ENCODE measurements around the gene SERINC5.
"Not testable (repeated sequence)": the region's sequence is repeated elsewhere in the genome, so short reads cannot be mapped to it uniquely, and the experiment has no call there.

SERINC5 gene

DNA sequence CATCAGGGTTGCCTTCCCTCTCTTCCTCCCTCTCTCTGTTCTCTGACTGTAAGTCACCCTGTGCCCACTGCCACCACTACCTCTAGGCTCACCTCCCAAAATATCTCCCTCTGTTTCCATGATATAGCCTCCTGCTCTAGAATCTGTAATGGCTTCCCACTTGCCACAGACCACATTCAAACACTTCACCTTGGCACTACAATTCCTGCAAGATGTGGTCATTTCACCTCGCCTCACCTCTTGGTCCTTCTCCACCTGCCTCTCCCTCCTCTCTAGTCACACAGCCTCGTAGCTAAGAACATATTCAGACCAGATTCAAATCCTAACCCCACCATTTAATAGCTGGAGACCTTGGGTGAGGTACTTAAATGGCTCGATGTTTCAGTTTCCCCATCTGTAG lies 56.9 kb downstream of the SERINC5 start:
- no peak for DNase-seq (ENCODE audit: low read depth in 1 of 2, low spot score in 1 of 2)

- no peak for DNase-seq (ENCODE audit: low read depth in 1 of 2, low spot score in 1 of 2)
Measured at GRCh38 chr5:80198399-80198798, 57.4 kb downstream of the SERINC5 start.

DNA sequence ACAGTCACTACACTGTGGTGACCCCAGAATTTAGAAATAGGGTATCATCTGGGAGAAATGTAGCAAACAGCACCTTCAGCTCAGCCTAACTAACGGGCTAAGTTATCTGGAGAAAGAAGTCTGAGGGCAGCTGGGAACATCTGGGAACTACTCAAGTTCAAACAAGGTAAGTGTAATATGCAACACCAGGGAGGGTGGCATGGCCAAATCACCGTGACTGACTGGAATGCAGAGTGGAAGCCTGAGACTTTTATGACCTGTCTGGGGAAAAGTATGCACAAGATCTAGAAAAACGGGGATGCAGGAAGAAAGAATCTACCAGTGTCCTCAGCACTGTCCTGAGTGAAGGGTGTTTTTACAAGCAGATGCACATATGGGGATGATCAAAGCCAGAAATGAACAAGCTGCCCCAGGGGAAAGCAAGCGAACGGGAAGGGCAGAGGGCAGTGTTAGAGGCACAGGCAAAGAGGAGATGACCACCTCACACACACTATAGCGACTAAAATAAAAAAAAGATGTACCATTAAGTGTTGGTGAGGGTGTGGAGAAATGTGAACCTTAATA lies 59.9 kb downstream of the SERINC5 start:
- no peak for DNase-seq (ENCODE audit: low read depth in 1 of 2, low spot score in 1 of 2)

GRCh38 chr5:80194468-80194867 lies 61.4 kb downstream of the SERINC5 start:
- no peak for DNase-seq (ENCODE audit: low read depth in 1 of 2, low spot score in 1 of 2)

DNA sequence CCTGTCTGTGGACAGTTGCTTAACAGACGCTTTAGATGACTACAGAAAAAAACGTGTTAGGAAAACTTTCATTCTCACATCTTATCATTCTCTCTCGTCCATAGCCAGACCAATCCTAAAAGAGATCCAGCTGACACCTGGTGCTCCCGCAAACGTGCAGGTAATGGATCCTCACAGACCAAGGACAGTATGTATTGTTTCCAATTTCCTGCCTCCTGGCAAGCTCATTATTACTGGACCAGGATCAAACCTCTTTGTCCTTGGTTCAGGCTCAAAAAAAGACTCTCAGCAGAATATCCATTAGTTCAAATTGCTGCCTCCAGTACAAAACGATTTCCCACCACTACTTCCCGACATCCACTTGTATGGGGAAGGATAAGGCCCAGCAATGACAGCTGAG lies 62.4 kb downstream of the SERINC5 start:
- no peak for DNase-seq (ENCODE audit: low read depth in 1 of 2, low spot score in 1 of 2)

GRCh38 chr5:80192507-80193241 lies 63.2 kb downstream of the SERINC5 start:
- no peak for DNase-seq (ENCODE audit: low read depth in 1 of 2, low spot score in 1 of 2)

DNA sequence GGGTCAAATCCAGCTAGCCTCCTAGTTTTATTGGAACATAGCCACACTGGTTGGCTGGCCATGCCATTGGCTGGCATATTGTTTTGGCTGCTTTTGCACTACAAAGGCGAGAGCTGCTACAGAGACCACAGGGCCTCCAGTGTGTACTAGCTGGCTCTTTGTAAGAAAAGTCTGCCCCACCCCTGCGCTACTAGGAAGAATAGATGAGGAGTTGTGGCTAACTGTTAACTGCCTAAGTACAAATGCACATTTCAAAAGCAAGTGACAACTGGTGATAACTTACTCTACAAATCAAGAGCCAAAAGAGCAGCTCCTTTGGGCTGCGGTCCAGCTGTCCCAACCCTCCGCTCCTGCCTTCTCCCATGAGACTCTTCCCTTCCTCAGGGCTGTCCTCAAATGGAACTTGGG lies 63.9 kb downstream of the SERINC5 start:
- no peak for DNase-seq (ENCODE audit: low read depth in 1 of 2, low spot score in 1 of 2)

GRCh38 chr5:80191397-80191796 lies 64.5 kb downstream of the SERINC5 start:
- no peak for DNase-seq (ENCODE audit: low read depth in 1 of 2, low spot score in 1 of 2)

- no peak for DNase-seq (ENCODE audit: low read depth in 1 of 2, low spot score in 1 of 2)
Measured at GRCh38 chr5:80190960-80191359, 64.9 kb downstream of the SERINC5 start.

GRCh38 chr5:80189701-80190100 lies 66.1 kb downstream of the SERINC5 start:
- DNase-seq (ENCODE audit: low read depth in 1 of 2, low spot score in 1 of 2): no peak

DNA sequence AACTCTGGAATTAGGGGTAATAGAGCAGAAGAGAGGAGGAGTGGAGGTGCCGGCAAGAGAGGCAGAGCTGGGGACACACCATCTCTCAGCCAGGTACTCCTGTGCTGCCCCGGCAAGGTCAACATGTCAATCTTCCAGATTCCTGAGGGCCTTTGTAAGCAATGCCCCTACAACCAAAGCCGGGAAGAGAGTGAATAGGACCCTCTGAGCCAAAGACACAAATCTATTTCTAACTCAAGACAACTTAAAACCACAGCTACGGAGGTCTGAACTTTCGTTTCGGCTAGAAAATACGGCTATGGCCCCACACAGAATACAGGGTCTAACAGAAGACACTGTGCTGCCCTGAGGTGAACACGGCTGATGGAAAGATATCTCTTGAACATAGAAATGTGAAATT lies 66.6 kb downstream of the SERINC5 start:
- DNase-seq (ENCODE audit: low read depth in 1 of 2, low spot score in 1 of 2): no peak

DNA sequence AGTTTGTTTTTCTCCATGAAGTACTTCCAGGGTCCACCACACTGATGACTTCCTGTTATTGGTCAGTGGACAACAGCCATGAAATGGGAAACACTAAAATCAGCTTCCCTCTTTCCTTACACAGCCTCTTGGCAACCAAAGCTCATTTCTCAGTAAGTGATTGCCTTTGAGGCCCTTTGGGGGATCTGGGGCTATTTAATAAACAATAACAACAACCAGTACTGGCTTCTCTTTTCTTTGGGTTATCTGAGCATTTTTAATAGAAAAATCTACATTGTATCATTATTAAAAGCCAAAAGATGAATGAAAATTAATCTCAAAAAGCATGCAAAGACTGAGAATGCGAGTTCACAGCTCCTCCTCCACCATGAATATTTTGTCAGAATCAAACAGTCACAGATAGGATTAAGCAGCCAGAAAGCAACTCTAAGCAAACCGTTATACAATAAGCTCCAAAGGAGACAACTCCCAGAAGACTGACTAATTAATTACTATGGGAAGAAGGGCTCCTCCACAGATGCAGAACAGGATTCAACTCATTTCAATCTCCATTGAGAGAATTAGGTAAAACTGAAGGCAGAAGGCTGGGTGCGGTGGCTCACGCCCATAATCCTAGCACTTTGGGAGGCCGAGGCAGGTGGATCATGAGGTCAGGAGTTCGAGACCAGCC lies 68.3 kb downstream of the SERINC5 start:
- no peak for DNase-seq (ENCODE audit: low read depth in 1 of 2, low spot score in 1 of 2)

DNA sequence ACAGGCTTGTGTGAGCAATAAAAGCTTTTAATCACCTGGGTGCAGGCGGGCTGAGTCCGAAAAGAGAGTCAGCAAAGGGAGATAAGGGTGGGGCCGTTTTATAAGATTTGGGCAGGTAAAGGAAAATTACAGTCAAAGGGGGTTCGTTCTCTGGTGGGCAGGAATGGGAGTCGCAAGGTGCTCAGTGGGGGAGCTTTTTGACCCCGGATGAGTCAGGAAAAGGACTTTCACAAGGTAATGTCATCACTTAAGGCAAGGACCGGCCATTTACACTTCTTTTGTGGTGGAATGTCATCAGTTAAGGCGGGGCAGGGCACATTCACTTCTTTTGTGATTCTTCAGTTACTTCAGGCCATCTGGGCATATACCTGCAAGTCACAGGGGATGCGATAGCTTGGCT lies 70.3 kb downstream of the SERINC5 start:
- DNase-seq (ENCODE audit: low read depth in 1 of 2, low spot score in 1 of 2): not testable (repeated sequence)

DNA sequence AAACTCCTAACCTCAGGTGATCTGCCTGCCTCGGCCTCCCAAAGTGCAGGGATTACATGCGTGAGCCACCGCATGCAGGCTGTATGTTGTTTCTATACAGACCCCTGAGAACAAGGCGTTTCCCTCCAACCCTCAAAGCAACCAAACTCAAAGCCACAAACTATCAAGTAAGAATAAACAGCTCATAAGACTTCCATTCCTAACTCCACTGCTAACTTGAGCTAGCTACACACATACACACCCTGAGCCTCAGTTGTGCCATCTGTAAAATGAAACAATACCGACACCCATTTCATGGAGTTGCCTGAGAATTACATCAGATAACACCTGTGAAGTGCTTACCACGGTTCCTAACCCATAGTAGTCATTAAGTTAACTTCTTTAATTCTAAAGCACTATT lies 70.8 kb downstream of the SERINC5 start:
- no peak for DNase-seq (ENCODE audit: low read depth in 1 of 2, low spot score in 1 of 2)

DNA sequence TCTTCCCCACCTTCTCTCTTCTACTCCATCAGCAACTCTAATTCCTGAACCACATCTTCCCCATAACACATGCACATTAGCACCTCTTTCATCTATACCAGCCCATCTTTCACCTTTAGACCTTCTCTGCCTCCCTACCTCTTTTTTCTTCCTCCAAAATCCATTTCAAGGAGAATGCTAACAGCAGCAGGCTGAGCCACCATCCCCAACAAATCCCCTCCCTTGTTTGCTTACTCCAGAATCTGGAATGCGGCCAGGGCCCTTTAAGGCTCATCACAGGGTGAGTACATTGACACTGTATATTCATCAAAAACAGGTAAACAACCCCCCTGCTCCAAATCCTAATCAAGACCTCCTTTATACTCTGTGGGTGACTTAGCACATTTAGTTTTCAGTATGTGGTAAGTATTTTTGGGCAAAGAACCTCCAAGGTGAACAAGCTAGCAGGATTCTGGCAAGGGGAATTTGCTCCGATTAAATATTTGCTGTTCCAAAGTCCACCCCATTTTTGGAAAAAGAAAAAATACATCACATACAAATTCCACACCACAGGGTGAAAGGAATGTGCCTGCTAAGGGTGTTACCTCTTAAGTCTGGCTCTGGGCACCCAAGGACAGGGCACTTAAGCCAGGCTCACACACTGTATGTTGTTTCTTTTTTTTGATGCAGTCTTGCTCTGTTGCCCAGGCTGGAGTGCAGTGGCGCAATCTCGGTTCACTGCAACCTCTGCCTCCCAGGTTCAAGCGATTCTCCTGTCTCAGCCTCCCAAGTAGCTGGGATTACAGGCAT lies 71.4 kb downstream of the SERINC5 start:
- DNase-seq (ENCODE audit: low read depth in 1 of 2, low spot score in 1 of 2): no peak

DNA sequence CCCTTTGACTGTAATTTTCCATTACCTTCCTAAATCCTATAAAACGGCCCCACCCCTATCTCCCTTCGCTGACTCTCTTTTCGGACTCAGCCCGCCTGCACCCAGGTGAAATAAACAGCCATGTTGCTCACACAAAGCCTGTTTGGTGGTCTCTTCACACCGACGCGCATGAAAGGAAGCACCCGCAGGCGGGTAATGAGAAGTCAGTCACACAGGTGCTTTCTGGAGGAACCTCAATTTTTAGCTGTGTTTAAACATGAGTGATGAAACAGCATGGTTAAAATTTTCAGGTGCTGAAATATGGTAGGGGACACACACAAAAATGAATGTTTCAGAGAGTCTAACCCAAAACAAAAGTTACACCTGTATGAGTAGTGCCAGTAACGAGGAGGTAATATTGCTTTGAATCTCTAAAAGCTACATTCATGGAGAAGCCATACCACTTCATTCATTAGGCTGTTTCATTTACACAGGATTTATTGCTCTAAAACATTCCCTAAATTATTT lies 72.1 kb downstream of the SERINC5 start:
- DNase-seq (ENCODE audit: low read depth in 1 of 2, low spot score in 1 of 2): not testable (repeated sequence)

DNA sequence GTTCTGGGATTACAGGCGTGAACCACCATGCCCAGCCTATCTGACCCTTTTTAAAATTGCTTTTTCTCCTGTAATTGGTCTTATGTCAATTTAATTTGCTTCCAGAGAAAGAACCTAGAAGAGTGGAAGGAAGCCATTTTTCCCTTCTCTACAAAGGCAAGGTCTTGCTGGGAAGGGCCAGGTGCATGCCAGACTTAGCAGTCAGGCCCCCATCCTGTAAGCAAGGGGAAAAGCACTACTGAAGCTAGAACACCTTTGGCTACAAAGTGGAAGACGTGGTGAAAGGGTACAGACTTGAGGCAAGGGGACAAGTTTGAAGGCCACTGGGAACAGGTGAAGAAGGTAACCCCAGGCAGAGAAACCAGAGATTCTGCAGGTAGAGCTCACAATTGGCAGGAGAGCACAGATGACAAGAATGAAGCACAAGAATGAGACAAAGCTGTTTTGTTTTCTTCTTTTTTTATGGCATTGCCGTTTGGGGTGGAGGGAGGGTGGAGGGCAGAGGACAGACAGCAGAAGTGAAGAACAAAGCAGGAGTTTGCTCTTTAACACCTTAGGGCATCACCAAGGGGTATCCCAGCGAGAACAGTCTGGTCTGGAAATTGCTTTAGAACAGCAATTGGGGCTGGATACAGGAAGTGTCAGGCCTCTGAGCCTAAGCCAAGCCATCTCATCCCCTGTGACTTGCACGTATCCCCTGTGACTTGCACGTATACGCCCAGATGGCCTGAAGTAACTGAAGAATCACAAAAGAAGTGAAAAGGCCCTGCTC lies 72.9 kb downstream of the SERINC5 start:
- DNase-seq (ENCODE audit: low read depth in 1 of 2, low spot score in 1 of 2): no peak

DNA sequence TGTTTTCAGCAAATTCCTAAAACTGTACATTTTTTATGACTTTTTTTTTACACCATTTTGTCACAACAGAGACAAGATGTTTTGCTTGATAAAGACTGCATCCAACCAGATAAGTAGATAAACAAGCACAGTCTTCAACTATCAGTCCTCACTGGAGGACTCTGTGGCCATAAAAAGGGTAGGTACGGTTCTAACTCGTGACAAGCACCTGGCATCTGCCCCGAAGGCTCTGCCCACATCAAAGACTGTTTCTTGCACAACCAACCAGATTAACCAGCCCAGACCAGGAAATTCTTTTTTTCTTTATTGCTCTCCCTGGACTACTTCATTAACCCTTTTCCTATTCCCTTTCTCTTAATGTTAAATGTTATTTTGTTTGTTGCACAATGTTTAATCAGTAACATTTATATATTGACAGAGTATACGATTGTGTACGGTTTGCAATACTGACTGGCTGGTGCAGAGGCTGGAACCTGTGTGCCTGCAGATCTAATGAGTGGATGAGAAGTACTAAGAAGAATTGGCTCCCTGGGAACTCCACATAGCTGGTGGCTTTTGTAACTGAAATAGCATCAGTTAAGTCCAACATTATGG lies 74.1 kb downstream of the SERINC5 start:
- DNase-seq (ENCODE audit: low read depth in 1 of 2, low spot score in 1 of 2): no peak

DNA sequence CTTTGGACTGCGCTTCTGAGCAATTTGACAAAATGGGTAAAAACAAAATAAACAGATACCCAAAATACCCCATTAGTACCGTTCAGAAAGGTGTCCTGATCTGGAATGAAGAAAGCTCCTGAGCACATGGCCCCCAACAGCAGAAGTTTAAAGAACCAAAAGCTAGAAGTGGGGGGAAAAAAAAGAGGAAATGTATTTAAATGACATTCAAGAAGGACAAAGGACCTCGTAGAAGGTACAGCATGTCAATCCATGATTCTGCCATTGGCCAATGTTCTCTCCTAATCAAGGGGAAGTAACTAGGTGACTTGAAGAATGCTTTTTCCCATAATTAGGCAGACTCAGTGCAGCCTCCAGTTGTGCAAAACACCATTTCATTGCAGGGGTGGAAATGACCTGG lies 78.6 kb downstream of the SERINC5 start:
- no peak for DNase-seq (ENCODE audit: low read depth in 1 of 2, low spot score in 1 of 2)

DNA sequence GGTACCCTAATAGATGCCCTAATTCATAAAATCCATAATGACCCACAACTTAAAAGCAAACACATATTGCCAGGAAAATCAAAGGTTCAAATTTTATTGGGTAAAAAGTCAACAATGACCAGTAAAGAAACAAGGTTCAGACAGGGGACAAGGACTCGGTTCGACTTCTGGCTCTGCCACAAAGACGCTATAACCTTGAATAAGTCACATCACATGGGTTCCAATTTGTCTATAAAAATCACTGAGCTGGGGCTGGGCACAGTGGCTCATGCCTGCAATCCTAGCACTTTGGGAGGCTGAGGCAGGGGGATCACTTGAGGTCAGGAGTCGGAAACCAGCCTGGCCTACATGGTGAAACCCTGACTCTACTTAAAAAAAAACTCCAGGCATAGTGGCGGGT lies 80.5 kb downstream of the SERINC5 start:
- no peak for DNase-seq (ENCODE audit: low read depth in 1 of 2, low spot score in 1 of 2)

Data from activated CD4-positive, alpha-beta T cell treated with anti-CD3 and anti-CD28 coated beads, Interleukin-2, amount 50 U/mL, for 24 hours (primary cell).